Upper lobe of right lung (tissue), 1 donor: ENCODE data around the gene BMPR1A. TPM values are rescaled to one million over a fixed set of nuclear protein-coding genes. Genes with fewer than 3 reads are reported as not detected.

Experiments
- ATAC-seq: fragments of 200-7000 bp; cut with Tn5 transposase; one replicate; pipeline ENCODE4 v1.9.1; 2020; ENCODE audit warnings: mild to moderate bottlenecking, moderate library complexity
- DNase-seq: peaks from one replicate; pipeline ENCODE4 v3.0.0-alpha.2; 2020
- H3K27ac ChIP-seq: fragments of 200-600 bp; one replicate; pipeline ENCODE4 v1.8.0; 2022
- H3K27me3 ChIP-seq: fragments of 200-600 bp; one replicate; pipeline ENCODE4 v1.8.0; 2022; ENCODE audit warnings: mild to moderate bottlenecking
- H3K36me3 ChIP-seq: fragments of 200-600 bp; one replicate; pipeline ENCODE4 v1.8.0; 2022
- H3K4me1 ChIP-seq: fragments of 200-600 bp; one replicate; pipeline ENCODE4 v1.8.0; 2022
- H3K4me3 ChIP-seq: fragments of 200-600 bp; one replicate; pipeline ENCODE4 v1.8.0; 2022; ENCODE audit warnings: mild to moderate bottlenecking
- H3K9me3 ChIP-seq: fragments of 200-600 bp; one replicate; pipeline ENCODE4 v1.8.0; 2022
- intact Hi-C: fragments of 100-400 bp; cut with DNase I; formaldehyde crosslinking; loops from one replicate; pipeline ENCODE4 v1.11.0; 2022
- total RNA-seq: library from RNA; stranded (reverse); fragmentation: NEBNext Ultra II Directional; extraction: Animal tissue kit (Norgen Biotek cat#: 25700); gene quantifications from one replicate; pipeline ENCODE4 v1.2.1, GENCODE V29; 2021
- TF ChIP-seq, protein P1 (sequence below): fragments of 200-600 bp; IDR thresholded peaks from one replicate; pipeline ENCODE4 v1.8.0; 2022; ENCODE audit warnings: antibody characterized with exemption
- donor health status: DM: no; HTN: yes; CAD: no; lungs with severe emphysema.

The BMPR1A gene
- total RNA-seq, 1 donor from 2014 or later, result 41.2 TPM

DNA sequence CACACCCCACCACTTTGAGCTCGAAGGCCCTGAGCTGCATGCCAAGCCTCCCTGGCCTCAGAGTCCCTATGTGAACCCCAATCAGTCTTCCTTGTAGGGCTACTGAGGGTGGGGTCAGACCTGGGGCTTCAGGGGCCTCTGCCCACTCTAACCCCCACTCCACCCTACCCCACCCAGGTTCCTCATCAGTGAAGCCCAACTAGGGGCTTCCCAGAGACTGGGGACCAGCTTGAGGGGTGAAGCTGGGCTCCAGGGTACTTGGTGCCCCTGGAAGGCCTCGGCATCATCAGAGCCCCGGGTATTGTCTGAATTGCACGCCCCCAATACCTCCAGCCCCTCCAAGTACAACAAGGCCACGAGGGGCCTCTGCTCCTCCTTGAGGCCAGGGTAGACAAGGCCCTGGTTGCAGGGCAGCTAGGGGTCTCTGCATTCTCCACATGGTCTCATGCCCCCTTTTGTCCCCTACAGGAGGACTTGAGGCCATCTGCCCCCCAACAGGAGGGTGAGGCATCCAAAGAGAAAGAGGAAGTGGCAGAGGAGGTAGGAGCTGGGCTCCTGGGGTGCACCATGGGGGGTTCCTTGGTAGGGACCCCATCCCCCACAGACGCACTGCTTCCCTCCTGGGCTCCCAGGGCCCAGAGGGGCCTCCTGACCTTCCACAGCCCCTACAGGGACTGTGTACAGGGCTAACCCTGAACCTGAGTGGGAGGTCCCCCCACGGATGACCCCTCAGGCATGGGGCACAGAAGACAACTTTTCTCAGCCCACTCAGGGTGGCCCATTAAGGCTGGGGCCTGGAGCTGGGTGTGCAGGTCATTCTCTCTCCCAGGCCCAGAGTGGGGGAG lies 205.9 kb downstream of the BMPR1A start:
- H3K27ac ChIP-seq, result no peak overlapping the region
- no peaks in the 10 kb centered on the region for H3K27me3 ChIP-seq
- H3K9me3 ChIP-seq, result no peaks in the 10 kb centered on the region
- ATAC-seq, result no peak
- H3K4me3 ChIP-seq, result no peak overlapping the region
- intact Hi-C loops, result no loop called here
- DNase-seq, result no peak
- no peaks in the 10 kb centered on the region for H3K36me3 ChIP-seq
- TF ChIP-seq, protein P1, sequence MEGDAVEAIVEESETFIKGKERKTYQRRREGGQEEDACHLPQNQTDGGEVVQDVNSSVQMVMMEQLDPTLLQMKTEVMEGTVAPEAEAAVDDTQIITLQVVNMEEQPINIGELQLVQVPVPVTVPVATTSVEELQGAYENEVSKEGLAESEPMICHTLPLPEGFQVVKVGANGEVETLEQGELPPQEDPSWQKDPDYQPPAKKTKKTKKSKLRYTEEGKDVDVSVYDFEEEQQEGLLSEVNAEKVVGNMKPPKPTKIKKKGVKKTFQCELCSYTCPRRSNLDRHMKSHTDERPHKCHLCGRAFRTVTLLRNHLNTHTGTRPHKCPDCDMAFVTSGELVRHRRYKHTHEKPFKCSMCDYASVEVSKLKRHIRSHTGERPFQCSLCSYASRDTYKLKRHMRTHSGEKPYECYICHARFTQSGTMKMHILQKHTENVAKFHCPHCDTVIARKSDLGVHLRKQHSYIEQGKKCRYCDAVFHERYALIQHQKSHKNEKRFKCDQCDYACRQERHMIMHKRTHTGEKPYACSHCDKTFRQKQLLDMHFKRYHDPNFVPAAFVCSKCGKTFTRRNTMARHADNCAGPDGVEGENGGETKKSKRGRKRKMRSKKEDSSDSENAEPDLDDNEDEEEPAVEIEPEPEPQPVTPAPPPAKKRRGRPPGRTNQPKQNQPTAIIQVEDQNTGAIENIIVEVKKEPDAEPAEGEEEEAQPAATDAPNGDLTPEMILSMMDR, result no peak
- H3K4me1 ChIP-seq, result peaks cover 30% of the 10 kb centered on the region

DNA sequence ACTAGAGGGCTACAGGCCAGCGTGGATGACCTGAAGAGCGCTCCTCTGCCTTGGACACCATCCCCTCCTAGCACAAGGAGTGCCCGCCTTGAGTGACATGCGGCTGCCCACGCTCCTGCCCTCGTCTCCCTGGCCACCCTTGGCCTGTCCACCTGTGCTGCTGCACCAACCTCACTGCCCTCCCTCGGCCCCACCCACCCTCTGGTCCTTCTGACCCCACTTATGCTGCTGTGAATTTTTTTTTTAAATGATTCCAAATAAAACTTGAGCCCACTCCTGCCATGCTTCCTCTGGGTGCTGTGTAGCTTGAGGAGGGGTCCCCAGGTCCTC lies 206.5 kb downstream of the BMPR1A start:
- ATAC-seq (no peak), DNase-seq (no peak)
- no peaks in the 10 kb centered on the region for H3K36me3 ChIP-seq
- intact Hi-C loops, result no loop called here
- no peak overlapping the region for H3K27ac ChIP-seq
- peaks cover 35% of the 10 kb centered on the region for H3K4me1 ChIP-seq
- H3K9me3 ChIP-seq, result no peaks in the 10 kb centered on the region
- H3K4me3 ChIP-seq, result no peak overlapping the region
- TF ChIP-seq, protein P1, result no peak
- H3K27me3 ChIP-seq, result no peaks in the 10 kb centered on the region

DNA sequence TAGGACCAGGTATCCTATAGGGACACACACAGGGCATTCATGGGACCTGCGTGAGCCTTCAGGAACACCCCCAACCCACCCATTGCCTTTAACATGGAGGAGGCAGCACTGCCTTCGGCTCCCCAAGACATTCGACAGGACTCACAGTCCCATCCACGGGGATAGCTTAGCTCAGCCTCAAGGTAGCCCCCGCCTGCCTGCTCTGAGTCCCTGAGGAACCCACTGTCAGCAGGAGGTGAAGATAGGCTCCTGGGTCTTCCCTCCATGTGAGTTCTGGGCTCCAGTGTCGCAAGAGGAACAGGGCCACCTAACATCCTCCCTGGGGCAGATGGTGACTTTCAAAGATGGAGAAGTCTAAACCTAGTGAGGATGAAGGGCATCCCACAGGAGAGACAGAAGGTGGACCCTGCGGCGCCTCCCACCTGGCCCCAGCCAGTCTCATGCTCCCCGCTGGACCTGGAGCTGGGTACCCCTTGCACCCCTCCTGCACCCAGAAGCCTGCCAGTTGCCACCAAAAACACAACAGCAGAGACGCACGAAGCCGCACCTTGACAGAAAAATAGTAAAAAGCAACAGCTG lies 207.0 kb downstream of the BMPR1A start:
- Histone ChIP-seq H3K36me3 (no peaks in the 10 kb centered on the region), H3K4me1 (peaks cover 35% of the 10 kb centered on the region), H3K4me3 (no peak overlapping the region), H3K27ac (no peak overlapping the region), H3K27me3 (no peaks in the 10 kb centered on the region), H3K9me3 (no peaks in the 10 kb centered on the region)
- TF ChIP-seq, protein P1, result no peak
- intact Hi-C loops, result no loop called here
- ATAC-seq (no peak), DNase-seq (no peak)

DNA sequence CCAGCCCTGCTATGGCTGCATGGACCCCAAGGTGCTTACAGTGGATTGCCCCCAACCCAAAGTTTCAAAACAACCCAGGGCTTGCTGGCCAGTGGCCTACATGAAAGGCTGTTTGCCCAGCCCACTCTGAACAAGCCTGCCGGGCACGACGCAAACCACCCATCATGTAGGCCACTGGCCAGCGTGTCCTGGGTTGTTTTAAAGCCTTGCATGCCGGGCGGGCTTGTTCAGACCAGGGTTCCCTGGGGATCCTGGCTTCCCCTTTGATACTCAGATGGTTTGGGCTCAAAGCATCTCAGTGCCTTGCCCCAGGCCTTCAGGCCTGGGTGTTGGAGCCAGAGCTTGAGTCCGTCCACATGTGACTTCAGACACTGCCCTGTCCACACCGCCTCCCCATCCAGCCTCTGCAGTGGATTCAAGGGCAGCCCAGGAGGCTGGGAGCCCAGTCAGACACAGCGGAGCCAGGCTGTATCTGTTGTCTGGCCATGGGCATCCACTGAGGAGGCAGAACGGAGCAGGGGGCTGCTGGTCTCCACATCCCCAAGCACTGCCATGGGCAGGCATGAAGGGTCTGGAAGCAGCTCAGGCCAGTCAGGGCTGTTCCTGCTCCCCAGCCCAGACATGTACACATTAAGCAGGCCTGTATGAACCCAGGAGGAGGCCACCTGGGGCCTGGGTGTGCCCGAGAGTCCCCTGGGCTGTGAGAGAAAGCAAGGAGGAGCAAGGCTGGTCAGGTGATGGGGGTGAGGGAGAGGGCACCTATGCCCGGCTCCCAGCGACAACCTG lies 207.8 kb downstream of the BMPR1A start:
- Histone ChIP-seq H3K4me3 (no peak overlapping the region), H3K9me3 (no peaks in the 10 kb centered on the region), H3K27me3 (no peaks in the 10 kb centered on the region), H3K36me3 (no peaks in the 10 kb centered on the region), H3K27ac (no peak overlapping the region), H3K4me1 (peaks cover 30% of the 10 kb centered on the region)
- TF ChIP-seq, protein P1, result no peak
- intact Hi-C loops, result no loop called here
- DNase-seq, result no peak
- ATAC-seq, result no peak

DNA sequence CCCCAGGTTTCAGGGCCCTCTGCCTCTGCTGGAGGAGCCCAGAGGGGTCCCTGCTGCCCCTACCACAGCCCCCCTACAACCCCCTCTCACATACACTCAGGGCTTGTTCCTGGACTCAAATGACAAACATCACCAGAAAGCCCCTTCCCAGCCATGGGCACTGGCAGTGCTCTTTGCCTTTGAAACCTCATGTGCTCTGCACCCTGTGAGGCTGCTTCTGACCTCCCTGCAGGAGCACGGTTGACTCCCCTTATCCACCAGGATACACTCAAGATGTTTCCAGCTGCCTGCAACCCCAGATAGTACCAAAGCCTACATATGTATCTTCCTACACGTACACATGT lies 208.4 kb downstream of the BMPR1A start:
- no peak for ATAC-seq
- H3K4me3 ChIP-seq, result no peak overlapping the region
- H3K4me1 ChIP-seq, result peaks cover 30% of the 10 kb centered on the region
- DNase-seq, result no peak
- TF ChIP-seq, protein P1, result no peak
- no peaks in the 10 kb centered on the region for H3K36me3 ChIP-seq
- intact Hi-C loops, result no loop called here
- no peaks in the 10 kb centered on the region for H3K27me3 ChIP-seq
- H3K9me3 ChIP-seq, result no peaks in the 10 kb centered on the region
- no peak overlapping the region for H3K27ac ChIP-seq
